ENCODE measurements around the gene ZBTB4.

The ZBTB4 gene

DNA sequence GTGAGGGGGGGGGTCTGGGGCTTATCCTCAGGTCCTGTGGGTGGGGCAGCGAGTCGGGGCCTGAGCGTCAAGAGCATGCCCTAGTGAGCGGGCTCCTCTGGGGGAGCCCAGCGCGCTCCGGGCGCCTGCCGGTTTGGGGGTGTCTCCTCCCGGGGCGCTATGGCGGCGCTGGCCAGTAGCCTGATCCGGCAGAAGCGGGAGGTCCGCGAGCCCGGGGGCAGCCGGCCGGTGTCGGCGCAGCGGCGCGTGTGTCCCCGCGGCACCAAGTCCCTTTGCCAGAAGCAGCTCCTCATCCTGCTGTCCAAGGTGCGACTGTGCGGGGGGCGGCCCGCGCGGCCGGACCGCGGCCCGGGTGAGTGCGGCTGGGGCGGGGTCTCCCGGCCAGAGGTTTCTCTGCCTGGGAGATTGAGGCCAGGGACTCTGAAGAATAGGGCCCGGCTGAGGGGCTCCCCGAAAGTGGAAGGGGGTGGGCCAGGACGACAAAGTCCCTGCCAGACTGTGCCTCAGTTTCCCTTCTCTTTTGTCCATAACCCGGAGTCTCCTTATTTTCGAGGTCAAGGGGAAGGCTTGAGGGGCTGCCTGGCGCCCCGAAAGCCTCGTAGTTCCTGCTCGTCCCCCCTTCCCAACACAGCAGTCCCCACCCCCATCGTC, 39.8 kb downstream of the ZBTB4 start, which contains the start of gene FGF11:
FGF11 (plus strand) TSS at position 51 of the 651 bp plus-strand sequence; CDS start at position 160, 109 bp downstream.
- no peak for DNase-seq

- DNase-seq = no peak
These were observed 40.6 kb downstream of the ZBTB4 start for GRCh38 chr17:7438656-7439460.

DNA sequence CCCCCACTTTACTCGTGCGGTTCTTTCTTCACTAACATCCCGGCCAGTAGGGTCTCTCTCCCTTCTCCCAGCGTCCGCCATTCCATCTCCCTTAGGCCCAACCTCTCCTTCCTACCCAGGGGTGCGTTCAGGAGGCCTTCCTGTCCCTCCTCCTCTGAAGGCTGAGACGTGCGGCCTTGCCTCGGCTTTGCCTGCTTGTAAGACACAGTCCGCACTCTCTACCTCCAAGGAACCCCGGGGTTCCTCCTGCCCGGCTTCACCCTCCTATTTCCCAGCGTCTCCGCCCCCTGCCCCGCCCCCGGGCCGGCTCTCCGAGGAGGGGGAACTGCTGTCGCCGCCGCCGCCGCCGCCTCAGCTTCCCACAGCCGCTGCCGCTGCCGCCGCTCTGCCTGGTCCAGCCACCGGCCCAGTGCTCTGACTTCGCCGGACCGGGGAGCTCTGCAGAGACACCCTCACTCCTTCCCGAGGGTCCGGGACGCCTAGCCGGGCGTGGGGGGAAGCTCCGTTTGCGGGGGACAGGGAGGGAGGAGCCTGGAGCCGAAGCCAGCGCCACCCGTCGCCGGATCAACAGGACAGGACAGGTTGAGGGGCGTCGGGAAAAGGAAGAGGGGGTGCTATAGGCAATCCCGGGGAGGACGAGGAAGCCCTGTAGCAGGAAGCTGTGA, 41.3 kb downstream of the ZBTB4 start:
- DNase-seq = no peak

DNA sequence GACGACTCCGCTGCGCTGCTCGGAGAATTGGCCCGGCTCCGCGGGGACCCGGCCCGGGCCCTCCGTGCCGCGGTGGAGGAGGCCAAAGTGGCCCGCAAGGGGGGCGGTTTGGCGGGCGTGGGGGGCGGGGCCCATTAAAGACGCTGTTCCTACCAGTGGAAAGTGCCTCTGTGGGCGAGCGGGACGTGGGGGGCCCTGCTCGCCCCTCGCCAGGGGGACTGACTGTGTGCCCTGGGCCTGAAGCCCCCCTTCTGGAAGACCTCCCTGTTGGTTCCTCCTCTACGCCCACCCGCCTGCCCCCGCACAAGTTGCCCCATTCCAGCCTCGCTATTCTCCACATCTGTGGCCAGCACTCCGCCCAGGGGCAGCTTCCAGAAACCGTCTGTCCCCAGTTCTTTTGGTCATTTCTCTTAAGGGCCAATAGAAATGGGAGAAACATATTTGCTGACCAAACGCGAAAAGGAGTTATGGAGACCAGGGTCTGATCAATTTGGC, 42.0 kb downstream of the ZBTB4 start:
- DNase-seq = no peak

GRCh38 chr17:7436556-7437368, 42.7 kb downstream of the ZBTB4 start:
- DNase-seq = no peak

GRCh38 chr17:7435676-7436555, 43.5 kb downstream of the ZBTB4 start:
- no peak for DNase-seq

GRCh38 chr17:7432296-7432695, 47.1 kb downstream of the ZBTB4 start:
- no peak for DNase-seq

DNA sequence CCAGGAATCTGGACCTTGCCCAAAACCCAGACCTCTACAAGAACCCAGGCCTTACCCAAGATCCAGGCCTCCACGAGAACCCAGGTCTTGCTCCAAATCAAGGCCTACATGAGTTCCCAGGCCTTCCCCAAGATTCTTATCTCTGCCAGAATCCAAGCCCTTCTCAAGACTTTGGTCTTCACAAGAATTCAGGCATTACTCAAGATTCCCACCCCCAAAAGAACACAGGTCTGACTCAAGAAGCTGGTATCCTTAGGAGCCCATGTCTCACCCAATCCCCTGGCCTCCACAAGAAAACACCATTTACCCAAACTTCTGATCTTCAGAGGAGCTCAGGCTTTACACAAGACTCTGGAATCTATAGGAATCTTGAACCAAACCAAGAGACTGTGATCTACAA, 48.2 kb downstream of the ZBTB4 start:
- DNase-seq = no peak

GRCh38 chr17:7429722-7430121, 49.7 kb downstream of the ZBTB4 start:
- no peak for DNase-seq

DNA sequence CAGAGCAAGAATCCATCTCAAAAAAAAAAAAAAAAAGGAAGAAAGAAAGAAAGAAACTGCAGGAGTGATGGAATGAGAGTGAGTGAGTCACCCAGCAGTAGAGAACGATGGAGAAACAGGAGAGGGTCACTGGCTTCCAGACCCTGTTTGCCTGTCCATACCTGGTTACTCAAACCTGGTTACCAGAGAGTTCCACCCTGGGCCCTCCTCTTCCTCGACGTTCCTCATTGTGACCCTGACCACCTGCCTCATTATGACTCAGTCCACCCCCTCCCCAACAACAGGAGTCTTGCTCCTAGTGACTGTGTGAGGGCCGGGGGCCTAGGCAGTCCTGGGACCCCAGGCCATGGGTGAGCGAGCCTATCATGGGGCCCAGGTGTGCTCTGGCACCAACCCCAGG, 50.9 kb downstream of the ZBTB4 start, which contains the start of gene SPEM3:
SPEM3 (plus strand) TSS at position 301 of the 400 bp plus-strand sequence; CDS start at position 347, 46 bp downstream.
- DNase-seq = no peak

DNA sequence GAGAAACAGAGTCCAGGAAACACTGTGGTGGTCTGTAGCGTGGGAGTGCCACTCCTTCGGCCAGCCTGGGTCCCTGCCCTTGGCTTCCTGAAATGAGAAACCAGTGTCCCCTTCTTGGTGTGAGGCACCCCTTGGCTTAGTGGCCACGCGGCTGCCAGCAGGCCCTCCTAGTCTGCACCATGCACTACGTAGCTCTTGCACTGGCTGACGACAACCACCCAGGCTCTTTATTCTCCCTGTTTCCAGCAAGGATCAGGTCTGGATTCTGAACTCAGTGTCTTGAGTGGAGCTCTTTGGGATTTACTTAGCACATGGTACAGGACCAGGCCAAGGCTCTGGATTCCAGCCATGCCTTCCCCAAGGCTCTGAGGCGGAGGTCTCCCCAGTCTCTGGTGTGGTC, 51.9 kb downstream of the ZBTB4 start:
- no peak for DNase-seq

DNA sequence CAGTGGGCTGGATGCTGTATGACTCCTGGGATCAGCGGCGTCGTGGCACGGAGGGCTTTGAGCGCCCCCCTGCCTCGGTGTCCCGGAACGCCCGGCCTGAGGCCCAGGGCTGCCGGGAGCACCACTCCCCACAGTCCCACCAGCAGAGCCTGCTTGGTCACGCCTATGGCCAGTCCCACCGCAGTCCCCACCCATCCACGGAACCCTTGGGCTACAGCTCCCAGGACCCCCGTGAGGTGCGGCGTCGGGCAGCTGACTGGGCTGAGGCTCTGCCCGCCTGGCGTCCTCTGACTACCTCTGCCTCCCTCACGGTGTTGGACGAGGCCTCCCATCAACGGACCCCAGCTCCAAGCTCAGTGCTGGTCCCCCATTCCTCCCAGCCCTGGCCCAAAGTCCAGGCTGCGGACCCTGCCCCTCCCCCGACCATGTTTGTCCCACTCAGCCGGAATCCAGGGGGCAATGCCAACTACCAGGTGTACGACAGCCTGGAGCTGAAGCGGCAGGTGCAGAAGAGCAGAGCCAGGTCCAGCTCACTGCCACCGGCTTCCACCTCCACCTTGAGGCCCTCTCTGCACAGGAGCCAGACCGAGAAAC, 52.4 kb downstream of the ZBTB4 start:
- no peak for DNase-seq

GRCh38 chr17:7426203-7426863, 53.1 kb downstream of the ZBTB4 start:
- DNase-seq = no peak

- no peak for DNase-seq
These were observed 53.7 kb downstream of the ZBTB4 start for GRCh38 chr17:7425756-7426155.

DNA sequence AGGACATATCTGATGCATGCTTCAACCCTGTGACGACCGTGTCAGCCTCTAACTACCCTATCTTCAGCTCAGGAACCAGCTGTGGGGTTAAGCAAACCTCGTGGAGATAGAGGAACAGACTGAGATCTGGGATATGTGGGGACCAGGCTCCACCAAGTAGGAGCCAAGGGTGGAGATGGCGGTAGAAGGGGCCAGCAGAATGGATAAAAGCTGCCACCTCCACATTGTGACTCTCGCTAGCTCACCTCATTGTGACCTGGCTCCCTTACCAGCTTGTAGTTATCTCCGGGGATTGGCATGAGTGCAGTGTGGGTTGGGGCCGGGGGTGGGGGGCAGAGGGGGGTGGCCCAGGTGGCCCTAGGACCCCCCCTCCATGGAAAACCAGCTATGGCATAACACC, 54.1 kb downstream of the ZBTB4 start, which contains the start of gene SPEM2:
SPEM2 (plus strand) TSS at position 301 of the 400 bp plus-strand sequence; CDS start at position 374, 73 bp downstream.
- DNase-seq = no peak

GRCh38 chr17:7423679-7424078, 55.8 kb downstream of the ZBTB4 start:
- DNase-seq = no peak

- DNase-seq = no peak
These were observed 58.2 kb downstream of the ZBTB4 start for GRCh38 chr17:7421186-7421585.

- no peak for DNase-seq
These were observed 59.4 kb downstream of the ZBTB4 start, which contains the start of gene SPEM1 for GRCh38 chr17:7419819-7420610. Gene SPEM1, plus strand, starts transcription at chr17:7420324. Its CDS starts 61 bp downstream, at chr17:7420385.

GRCh38 chr17:7418472-7419152, 60.8 kb downstream of the ZBTB4 start:
- no peak for DNase-seq

Measured in amniotic stem cell (primary cell).